ENCODE data around the gene TMEM41B. TPM values are rescaled to one million over a fixed set of nuclear protein-coding genes. Genes with fewer than 3 reads are reported as not detected.

The TMEM41B gene
- polyA plus RNA-seq, 3 donors: 5.5 to 11.3 (median 5.9) TPM

GRCh38 chr11:9276571-9276970 is 37.8 kb downstream of the TMEM41B start:
- Histone ChIP-seq H3K36me3 (replicated peaks in 1 of 2; ENCODE audit: control insufficient read depth in 1 of 2, insufficient read depth in 2 of 2, low read length in 2 of 2) (peaks cover 0 to 4% of the 10 kb centered on the region in 2 donors), H3K9ac (ENCODE audit: insufficient read depth, low read length, poor library complexity, severe bottlenecking) (no peak overlapping the region), H4K20me1 (ENCODE audit: insufficient read depth, low read length) (no peaks in the 10 kb centered on the region), H3K27me3 (ENCODE audit: control insufficient read depth in 2 of 2, insufficient read depth in 2 of 2, low read length in 2 of 2) (no peaks in the 10 kb centered on the region), H3K4me2 (replicated peaks; ENCODE audit: extremely low read depth, low read length, poor library complexity, severe bottlenecking) (no peak overlapping the region), H3K9me3 (replicated peaks in 1 of 2; ENCODE audit: control insufficient read depth in 1 of 2, insufficient read depth in 1 of 2, low read length in 2 of 2) (no peaks in the 10 kb centered on the region), H2AFZ (ENCODE audit: insufficient read depth, low read depth, low read length, poor library complexity, severe bottlenecking) (no peak overlapping the region), H3K4me1 (ENCODE audit: control insufficient read depth in 1 of 2, insufficient read depth in 2 of 2, low read length in 2 of 2) (peaks cover 24 to 30% of the 10 kb centered on the region in 2 donors), H3K4me3 (replicated peaks in 1 of 3; ENCODE audit: low read depth in 2 of 3, low read length in 3 of 3) (no peak overlapping the region), H3K79me2 (ENCODE audit: insufficient read depth, low read length) (no peaks in the 10 kb centered on the region), H3K27ac (ENCODE audit: low read depth in 1 of 2, low read length in 2 of 2) (no peak overlapping the region)
- Mint-ChIP-seq H3K36me3 (peaks cover 3 to 9% of the 10 kb centered on the region in 2 donors), H3K4me1 (peaks cover 31% of the 10 kb centered on the region), H3K27me3 (ENCODE audit: low read depth in 3 of 3) (no peaks in the 10 kb centered on the region), H3K27ac (peak overlapping the region in 2 of 7 donors; percentile 31 to 50), H3K4me3 (no peak overlapping the region), H3K9me3 (no peaks in the 10 kb centered on the region)
- WGBS (ENCODE audit: insufficient coverage): no CpG with 5 or more reads among the region's 3 CpGs
- no peak for DNase-seq
- intact Hi-C loops (cut with micrococcal nuclease): no loop called here
- TF ChIP-seq CTCF (IDR thresholded peaks at IDR 0.05): no peak

- no peak for DNase-seq
- H3K27ac ChIP-seq (ENCODE audit: low read depth in 1 of 2, low read length in 2 of 2): peak overlapping the region; percentile 89 to 94
- intact Hi-C loops (cut with micrococcal nuclease): no loop called here
- Mint-ChIP-seq H3K27ac (peak overlapping the region; percentile 97 to 100 (median 99)), H3K9me3 (no peaks in the 10 kb centered on the region), H3K36me3 (peaks cover 0 to 2% of the 10 kb centered on the region in 2 donors), H3K4me1 (peaks cover 23% of the 10 kb centered on the region), H3K4me3 (no peak overlapping the region), H3K27me3 (ENCODE audit: low read depth in 3 of 3) (no peaks in the 10 kb centered on the region)
- no peaks in the 10 kb centered on the region for H3K36me3 ChIP-seq (replicated peaks in 1 of 2; ENCODE audit: control insufficient read depth in 1 of 2, insufficient read depth in 2 of 2, low read length in 2 of 2)
- H3K9ac ChIP-seq (ENCODE audit: insufficient read depth, low read length, poor library complexity, severe bottlenecking): no peak overlapping the region
- no peaks in the 10 kb centered on the region for H4K20me1 ChIP-seq (ENCODE audit: insufficient read depth, low read length)
- H3K79me2 ChIP-seq (ENCODE audit: insufficient read depth, low read length): no peaks in the 10 kb centered on the region
- no peak overlapping the region for H3K4me3 ChIP-seq (replicated peaks in 1 of 3; ENCODE audit: low read depth in 2 of 3, low read length in 3 of 3)
- no peaks in the 10 kb centered on the region for H3K9me3 ChIP-seq (replicated peaks in 1 of 2; ENCODE audit: control insufficient read depth in 1 of 2, insufficient read depth in 1 of 2, low read length in 2 of 2)
- TF ChIP-seq CTCF (IDR thresholded peaks at IDR 0.05): no peak
- no peak overlapping the region for H3K4me2 ChIP-seq (replicated peaks; ENCODE audit: extremely low read depth, low read length, poor library complexity, severe bottlenecking)
- WGBS (ENCODE audit: insufficient coverage): 98% methylated on average over 5 of the region's 8 CpGs
- H3K27me3 ChIP-seq (ENCODE audit: control insufficient read depth in 2 of 2, insufficient read depth in 2 of 2, low read length in 2 of 2): no peaks in the 10 kb centered on the region
- no peak overlapping the region for H2AFZ ChIP-seq (ENCODE audit: insufficient read depth, low read depth, low read length, poor library complexity, severe bottlenecking)
- H3K4me1 ChIP-seq (ENCODE audit: control insufficient read depth in 1 of 2, insufficient read depth in 2 of 2, low read length in 2 of 2): peaks cover 20 to 24% of the 10 kb centered on the region in 2 donors
These were observed 39.7 kb downstream of the TMEM41B start for GRCh38 chr11:9274499-9275258.
